ENCODE results near the gene RREB1.
"Not testable (repeated sequence)": the region's sequence is repeated elsewhere in the genome, so short reads cannot be mapped to it uniquely, and the experiment has no call there.

DNA sequence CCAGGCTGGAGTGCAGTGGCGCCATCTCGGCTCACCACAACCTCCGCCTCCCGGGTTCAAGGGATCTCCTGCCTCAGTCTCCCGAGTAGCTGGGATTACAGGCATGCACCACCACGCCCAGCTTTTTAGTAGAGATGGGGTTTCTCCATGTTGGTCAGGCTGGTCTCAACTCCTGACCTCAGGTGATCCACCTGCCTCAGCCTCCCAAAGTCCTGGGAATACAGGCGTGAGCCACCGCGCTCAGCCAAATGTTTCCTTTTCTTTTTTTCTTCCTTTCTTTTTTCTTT is 155.7 kb downstream of the RREB1 start:
- TF ChIP-seq, protein P1, sequence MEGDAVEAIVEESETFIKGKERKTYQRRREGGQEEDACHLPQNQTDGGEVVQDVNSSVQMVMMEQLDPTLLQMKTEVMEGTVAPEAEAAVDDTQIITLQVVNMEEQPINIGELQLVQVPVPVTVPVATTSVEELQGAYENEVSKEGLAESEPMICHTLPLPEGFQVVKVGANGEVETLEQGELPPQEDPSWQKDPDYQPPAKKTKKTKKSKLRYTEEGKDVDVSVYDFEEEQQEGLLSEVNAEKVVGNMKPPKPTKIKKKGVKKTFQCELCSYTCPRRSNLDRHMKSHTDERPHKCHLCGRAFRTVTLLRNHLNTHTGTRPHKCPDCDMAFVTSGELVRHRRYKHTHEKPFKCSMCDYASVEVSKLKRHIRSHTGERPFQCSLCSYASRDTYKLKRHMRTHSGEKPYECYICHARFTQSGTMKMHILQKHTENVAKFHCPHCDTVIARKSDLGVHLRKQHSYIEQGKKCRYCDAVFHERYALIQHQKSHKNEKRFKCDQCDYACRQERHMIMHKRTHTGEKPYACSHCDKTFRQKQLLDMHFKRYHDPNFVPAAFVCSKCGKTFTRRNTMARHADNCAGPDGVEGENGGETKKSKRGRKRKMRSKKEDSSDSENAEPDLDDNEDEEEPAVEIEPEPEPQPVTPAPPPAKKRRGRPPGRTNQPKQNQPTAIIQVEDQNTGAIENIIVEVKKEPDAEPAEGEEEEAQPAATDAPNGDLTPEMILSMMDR (IDR thresholded peaks at IDR 0.05) = not testable (repeated sequence)
- TF ChIP-seq POLR2AphosphoS5 (IDR thresholded peaks at IDR 0.05; ENCODE audit: low read depth, low read length); SIN3A (IDR thresholded peaks at IDR 0.05; ENCODE audit: borderline replicate concordance, insufficient read depth, low read depth, low read length): not testable (repeated sequence)
